GM18858 (cell line): ENCODE measurements around the gene GNAI3.

ENCODE experiments used
- ATAC-seq: cut with Tn5 transposase; IDR thresholded peaks from one replicate; pipeline ENCODE4 v1.9.1; 2021; ENCODE audit not compliant: unreplicated experiment

Gene GNAI3

DNA sequence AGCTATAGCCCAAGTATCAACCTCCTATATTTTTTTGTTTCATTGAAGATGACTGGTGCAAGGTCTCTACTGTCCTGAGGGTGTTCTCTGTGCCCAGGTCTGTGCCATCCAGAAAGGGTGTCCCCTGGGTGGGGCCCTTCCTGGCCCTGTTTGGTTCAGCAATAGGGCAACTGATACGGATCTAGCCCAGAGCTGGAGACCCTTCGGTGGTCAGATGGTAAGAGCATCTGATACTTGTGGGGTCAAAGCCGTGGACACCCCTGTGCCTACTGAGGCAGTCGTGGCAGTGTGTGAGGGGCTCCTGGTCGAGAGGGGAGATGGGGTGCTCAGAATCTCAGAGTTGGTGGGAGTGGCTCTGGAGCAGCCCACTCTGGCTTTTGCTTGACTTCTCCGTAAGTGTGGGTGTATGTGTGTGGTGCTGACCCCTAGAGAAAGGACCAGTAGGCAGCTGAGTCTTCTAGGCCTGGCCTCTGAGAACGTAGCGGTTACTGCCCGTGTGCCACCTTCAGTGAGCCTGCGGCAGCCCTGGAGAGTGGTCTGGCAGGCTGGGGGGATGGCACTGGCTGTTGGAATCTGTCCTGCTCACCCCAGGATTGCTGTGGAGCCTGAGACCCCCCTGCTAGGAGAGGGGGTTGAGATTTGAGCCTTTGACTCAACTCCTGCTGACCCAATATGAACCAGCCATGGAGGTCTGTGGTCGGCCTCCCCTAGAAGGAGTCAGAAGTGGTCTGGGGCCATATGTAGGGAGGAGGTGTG, 73.9 kb downstream of the GNAI3 start:
- no peak for ATAC-seq

DNA sequence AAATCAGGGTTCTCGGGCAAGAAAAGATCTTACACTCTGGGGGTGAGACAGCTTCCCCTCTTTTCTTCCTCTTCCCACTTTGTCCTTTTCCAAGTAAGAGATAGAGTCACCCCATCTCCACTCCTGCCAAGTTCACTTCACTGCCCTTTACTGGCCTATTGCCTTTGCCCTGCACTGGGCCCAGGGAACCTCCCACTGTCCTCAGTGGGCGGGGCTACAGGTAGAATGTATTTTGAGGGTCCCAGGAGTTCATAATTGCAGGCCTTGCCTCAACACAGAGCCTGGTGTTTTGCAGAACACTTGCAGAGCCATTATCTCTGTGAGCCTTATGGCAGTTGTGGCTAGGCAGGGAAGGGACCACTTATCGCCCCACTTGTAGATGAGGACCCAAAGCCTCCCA, 74.5 kb downstream of the GNAI3 start:
- ATAC-seq, result no peak

DNA sequence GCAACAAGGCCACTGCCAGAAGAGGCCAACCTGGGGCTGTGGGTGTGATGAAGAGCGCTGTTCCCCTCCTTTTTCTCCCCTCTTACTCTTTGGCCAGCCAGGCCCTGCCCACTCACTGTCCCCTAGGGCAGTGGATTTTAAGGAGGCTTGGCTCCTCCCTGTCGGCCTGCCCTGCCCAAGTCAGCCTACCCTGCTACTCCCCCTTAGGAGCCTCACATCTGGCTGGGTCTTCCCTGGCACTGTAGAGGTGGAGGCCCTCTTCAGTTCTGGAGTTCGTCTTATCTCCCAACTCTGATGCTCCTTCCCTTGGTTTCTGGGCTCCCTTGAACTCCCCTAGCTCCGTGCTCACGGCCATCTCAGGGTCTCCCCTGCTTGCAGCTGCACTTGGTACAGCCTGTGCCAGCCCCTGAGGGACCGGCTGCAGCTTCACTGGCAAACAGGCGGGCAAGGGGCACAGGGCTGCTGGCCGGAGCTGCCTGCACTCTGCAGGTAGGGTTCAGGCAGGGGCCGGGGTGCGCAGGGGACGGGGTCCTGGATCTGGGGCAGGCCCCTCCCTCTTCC, 75.3 kb downstream of the GNAI3 start:
- ATAC-seq, result no peak

DNA sequence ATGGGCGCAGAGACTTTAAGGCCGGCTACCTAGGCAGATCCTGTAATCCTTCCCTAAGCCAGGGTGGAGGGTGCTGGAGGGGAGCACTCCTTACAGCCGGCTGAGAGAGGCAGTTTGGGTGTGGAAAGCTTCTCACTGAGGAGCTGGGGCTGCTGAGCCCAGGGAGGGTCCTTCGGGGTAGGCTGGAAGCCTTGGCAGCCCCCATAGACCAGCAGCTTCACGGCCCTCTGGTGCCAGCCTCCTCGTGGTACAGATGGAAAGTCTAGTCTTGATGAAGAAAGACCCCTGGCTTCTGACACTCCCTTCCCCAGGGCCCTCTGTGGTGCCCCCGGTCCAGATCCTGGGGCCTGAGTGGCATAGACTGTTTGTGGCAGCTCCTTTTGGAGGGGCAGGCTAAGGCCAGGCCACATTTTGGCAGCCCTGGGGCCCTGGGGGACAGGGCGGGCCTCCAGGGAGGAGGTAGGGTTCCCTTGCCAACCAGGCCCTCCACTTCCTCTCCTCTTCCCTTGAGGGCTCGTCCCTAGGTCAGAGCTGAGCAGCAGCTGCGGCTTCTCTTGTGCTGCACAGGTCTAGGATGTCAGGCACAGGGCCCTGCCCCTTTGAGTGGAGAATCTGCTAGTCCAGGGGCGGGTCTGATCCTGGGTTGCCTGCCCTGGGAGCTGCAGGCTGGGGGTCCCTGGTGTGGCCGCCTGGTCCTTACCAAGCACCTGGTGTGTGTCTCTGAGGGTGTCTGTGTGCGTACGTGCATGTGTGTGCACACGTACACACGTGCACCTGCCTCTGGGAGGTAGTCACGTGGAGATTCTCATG, 76.0 kb downstream of the GNAI3 start:
- ATAC-seq, result no peak

DNA sequence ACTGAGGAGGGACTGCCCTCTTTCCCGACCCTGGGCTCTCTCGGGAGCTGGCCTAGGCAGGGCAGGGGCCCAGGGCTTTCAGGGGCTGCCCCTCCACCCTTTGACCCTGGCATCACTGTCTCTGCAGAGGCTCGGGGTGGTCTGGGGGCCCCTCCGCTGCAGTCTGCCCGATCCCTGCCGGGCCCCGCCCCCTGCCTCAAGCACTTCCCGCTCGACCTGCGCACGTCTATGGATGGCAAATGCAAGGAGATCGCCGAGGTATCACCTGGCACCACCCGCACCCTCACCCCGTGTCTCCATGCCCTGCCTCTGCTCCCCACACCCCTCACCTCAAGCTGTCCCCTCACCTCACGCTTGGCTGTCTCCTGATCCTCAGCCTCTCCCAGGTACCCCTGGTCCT, 76.8 kb downstream of the GNAI3 start:
- no peak for ATAC-seq

DNA sequence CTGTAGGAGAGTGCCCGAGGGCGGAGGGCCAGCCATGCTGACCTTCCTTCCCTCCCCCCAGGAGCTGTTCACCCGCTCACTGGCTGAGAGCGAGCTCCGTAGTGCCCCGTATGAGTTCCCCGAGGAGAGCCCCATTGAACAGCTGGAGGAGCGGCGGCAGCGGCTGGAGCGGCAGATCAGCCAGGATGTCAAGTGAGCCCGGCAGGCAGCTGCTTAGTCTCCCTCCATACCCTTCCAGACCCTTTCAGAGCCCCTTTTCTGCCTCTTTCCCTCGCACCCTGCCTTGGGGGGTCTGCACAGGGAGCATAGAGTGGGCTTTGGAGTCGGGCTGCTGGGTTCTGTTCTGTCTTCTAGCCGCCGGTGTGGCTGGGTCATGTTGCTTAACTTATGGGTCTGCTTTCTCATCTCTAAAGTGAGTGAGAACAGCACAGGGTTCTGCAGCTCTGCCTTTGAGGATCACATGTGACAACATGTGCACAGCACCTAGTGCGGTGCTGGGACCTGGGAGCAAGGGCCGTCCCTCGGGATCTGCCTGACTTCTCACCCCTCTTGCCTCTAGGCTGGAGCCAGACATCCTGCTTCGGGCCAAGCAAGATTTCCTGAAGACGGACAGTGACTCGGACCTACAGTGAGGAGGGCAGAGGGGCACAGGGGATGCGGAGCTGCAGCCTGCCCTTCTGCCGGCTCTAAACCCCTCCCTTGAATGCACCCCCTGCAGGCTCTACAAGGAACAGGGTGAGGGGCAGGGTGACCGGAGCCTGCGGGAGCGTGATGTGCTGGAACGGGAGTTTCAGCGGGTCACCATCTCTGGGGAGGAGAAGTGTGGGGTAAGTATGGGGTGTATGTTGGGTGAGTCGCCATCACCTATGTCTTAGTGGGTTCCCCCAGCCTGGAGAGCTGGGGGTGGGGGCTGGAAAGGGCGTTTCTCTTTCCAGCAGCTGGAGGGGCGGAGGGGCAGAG, 77.5 kb downstream of the GNAI3 start:
- no peak for ATAC-seq

DNA sequence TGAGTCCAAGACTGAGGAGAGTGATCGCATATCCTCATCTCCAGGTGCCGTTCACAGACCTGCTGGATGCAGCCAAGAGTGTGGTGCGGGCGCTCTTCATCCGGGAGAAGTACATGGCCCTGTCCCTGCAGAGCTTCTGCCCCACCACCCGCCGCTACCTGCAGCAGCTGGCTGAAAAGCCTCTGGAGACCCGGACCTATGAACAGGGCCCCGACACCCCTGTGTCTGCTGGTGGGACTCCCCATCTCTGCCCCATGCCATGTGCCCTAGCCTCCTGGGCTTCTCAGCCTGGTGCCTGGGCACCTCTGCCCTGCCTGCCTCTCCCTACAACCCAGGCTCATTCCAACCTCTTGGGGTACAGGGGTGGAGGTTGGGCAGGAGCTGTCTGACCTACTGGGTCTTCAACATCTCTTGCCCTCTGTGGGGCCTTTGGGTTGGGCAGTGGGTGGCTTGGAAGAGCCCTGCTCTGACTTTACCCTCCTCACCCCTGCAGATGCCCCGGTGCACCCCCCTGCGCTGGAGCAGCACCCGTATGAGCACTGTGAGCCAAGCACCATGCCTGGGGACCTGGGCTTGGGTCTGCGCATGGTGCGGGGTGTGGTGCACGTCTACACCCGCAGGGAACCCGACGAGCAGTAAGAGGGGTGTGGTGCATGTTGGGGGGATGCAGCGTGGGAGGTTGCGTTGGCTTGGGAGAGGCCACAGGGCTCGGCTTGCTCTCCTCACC, 78.4 kb downstream of the GNAI3 start:
- no peak for ATAC-seq

DNA sequence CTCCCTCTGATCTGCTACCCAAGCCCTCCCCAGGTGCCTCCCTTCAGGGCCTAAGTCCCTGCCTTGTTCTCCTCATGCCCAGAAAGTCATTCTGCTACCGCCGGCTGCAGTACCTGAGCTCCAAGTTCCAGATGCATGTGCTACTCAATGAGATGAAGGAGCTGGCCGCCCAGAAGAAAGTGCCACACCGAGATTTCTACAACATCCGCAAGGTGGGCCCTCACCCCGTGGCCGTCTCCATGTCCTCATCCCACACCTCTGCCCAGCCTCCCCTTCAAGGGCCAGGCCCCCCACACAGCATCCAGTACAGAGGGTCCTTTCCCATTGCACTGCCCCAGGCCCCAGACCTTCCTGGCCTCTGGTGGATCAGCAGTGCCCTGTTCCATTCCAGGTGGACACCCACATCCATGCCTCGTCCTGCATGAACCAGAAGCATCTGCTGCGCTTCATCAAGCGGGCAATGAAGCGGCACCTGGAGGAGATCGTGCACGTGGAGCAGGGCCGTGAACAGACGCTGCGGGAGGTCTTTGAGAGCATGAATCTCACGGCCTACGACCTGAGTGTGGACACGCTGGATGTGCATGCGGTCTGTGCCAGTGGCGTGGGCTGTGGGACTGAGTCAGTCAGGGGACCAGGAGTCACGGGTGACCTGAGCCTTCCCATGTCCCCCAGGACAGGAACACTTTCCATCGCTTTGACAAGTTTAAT, 79.4 kb downstream of the GNAI3 start:
- ATAC-seq, result no peak

DNA sequence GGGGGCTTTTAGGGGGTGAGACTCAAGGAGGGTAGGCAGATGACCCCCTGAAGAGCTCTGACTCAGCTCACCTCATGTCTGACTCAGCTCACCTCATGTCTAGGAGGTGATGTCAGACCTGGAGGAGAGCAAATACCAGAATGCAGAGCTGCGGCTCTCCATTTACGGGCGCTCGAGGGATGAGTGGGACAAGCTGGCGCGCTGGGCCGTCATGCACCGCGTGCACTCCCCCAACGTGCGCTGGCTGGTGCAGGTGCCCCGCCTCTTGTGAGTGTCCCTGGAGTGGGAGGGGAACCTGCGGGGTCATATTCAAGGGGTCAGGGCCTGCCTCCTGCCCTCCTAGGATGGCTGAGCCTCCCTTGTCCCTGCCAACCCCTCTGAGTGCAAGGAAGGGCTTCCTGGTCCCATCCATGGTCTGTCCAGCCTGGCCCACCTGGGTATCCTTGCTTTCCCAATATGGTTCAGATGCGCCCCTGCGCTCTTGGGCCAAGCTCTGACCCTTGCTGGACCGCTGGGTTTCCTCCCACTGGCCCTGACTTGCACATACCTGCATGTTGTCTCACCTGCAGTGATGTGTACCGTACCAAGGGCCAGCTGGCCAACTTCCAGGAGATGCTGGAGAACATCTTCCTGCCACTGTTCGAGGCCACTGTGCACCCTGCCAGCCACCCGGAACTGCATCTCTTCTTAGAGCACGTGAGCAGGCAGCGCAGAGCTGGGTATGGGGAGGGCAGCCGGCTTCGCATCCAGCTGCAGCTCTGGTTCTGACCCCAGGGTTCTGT, 80.3 kb downstream of the GNAI3 start:
- ATAC-seq, result no peak

DNA sequence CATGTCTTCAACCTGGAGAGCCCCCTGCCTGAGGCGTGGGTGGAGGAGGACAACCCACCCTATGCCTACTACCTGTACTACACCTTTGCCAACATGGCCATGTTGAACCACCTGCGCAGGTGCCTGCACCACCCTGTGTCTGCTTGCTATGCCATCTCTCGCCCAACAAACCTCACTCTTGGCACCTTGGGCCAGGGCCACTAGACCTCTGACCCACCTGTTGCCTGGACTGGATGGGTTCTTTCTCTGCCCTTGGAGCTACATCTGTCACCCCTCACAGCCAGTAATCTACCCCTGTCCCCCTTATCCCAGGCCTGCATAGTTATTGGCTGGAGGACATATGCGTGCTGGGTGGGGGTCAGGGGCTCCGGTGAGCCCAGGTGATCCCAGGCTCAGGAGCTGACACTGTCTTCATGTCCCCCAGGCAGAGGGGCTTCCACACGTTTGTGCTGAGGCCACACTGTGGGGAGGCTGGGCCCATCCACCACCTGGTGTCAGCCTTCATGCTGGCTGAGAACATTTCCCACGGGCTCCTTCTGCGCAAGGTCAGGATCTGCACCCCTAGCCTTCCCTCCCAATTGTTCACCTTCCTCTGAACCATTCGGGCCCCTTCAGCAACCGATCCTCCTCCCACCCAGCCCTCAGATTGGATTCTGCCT, 81.1 kb downstream of the GNAI3 start:
- no peak for ATAC-seq

DNA sequence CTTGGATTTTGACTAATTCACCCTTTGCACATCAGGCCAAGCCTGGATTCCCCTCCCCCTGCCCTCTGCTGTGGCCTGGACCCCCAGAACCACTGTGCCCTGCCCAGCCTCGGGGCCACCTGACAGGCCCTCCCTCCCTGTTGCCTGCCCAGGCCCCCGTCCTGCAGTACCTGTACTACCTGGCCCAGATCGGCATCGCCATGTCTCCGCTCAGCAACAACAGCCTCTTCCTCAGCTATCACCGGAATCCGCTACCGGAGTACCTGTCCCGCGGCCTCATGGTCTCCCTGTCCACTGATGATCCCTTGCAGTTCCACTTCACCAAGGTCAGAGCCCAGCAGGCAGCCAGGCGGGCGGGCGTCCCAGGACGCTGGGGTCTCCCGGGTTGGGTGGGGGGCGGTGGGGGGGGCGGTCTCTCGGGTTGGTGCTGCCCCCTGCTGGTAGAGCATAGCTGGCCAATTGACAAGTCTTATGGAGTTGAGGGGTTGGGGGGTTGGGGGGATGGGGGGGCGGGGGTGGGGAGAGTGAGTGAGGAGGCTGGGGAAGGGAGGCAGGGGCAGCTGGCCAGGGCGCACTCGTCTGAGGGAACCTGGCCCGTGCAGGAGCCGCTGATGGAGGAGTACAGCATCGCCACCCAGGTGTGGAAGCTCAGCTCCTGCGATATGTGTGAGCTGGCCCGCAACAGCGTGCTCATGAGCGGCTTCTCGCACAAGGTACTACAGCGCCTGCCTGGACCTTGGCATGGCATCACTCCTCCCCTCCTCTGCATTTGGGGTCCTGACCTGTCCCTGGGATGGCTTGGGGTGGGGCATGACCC, 81.9 kb downstream of the GNAI3 start:
- ATAC-seq, result no peak

DNA sequence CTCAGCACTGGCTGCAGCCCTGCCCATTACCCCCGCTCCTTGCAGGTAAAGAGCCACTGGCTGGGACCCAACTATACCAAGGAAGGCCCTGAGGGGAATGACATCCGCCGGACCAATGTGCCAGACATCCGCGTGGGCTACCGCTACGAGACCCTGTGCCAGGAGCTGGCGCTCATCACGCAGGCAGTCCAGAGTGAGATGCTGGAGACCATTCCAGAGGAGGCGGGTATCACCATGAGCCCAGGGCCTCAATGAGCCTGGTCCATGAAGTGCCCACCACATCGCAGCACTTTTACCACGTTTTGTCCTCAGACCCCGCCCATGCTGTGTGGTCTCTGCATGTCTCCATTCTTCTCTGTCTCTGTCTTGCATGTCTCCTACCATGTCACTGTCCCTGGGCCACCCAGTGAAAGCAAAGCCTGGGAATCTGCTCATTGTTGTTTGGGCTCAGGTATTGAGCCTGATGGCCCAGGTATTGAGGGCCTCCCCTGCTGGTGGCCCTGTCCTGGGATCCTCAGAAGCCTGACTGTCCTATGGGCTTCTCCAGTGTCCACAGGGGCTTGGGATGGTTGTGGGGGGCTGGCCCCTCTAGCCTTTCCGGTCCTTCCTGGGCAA, 82.6 kb downstream of the GNAI3 start:
- ATAC-seq, result no peak

DNA sequence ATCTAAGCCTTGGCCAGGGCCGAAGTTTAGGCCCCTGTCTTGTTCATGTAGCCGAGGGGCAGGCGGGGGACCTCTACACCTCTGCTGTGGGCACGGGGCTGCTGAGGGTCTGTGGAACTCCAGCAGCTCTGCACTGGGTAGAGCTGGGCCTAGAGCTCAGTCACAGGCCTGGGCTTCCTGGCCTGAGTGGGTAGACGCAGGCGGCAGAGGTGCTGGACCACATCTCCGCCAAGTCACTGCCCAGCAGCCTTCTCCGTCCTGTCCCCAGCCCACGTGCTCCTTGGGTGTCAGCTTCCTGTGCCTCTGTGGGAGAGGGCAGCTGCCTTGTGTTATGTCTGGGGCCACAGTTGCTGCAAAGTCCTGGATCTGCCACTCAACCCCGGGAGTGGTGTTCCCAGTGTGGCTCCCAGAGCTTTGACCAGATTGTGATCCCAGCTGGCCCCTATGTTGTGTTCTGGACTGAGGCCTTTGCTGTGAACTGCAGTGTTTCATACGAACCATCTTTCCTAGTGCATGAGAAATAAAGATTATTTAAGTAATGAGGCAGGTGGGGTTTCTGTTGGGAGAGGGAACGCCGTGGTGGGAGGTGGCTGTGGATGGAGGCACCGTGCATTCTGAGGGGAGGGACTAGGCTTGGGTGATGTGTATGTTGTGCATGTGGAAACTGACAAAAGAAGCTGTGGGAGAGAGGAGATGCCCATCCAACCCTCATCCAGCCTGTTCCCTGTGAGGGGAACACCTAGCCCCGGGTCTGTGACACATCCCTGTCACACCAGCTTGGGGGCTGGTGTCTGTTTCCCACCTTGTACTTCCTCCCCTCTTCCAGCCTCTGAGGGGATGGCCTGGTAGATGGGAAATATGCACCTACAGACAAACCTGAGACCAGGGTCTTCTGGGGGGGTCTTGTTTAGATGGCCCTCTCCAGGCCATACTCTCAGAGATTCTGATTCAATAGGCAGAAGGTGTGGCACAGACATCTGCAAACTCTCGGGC, 83.4 kb downstream of the GNAI3 start:
- no peak for ATAC-seq

DNA sequence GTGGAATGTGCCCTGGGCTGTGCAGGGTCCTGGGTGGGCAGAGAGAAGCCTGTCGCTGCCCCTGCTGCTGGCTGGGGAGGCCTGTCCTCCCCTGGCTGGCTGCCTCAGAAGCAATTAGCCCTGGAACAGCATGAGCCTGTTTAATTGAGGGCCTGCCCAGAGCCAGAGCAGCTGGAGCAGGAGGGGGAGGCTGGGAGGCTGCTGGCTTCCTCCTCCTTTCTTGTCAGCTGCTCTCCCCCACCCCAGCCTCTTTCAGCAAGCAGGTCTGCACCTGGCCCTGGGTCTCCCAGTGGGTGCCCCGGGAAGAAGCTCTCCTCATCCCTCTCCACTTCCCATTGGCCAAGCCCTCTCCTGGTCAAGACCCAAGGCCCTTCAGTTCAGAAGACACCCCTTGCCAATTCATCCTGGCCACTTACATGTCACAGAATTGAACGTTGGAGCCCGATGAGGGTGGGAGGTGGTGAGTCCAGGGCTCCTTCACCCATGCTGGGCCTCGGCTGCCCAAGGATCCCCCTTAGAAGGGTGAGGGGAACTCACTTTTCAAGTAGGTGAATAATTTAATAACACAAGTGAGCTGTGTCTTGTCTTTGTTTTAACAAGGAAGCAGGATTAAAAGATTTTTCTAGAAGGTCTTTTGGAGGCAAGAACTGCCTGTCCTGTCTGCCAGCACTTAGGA, 84.4 kb downstream of the GNAI3 start:
- no peak for ATAC-seq

DNA sequence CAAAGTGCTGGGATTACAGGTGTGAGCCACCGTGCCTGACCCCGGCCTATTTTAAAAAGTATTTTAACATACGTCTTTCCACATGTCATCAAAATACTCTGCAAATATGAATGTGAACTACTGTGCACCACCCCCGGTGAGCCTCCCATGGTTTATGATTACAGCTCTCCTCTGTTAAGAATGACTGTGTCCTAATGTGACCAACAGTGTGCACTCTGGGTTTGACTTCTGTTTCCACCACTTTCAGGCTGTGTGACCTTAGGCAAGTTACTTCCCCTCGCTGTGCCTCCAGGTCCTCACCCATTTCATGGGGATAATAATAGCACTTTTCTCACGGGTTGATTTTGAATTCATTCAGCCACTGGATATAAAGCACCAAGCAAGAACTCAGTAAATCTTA, 85.9 kb downstream of the GNAI3 start:
- no peak for ATAC-seq
